SK-N-SH treated with all-trans-retinoic acid at 6 μM for 48 hours (cell line): ENCODE measurements around the gene KAT6B.

ENCODE experiments used
- ATAC-seq: fragments of 200-7000 bp; cut with Tn5 transposase; 3 replicates; pipeline ENCODE4 v1.9.1; 2020; ENCODE audit warnings: mild to moderate bottlenecking, moderate library complexity
- ARNTL ChIP-seq: fragments of 450-650 bp; formaldehyde crosslinking; IDR thresholded peaks from 2 replicates; pipeline ENCODE4 v1.5.0; 2020; ENCODE audit warnings: low read depth, mild to moderate bottlenecking, moderate library complexity, borderline replicate concordance
- BACH2 ChIP-seq: fragments of 250-450 bp; sonication (Bioruptor Pico); IDR thresholded peaks from 2 replicates; pipeline ENCODE4 v1.9.0; 2021; ENCODE audit warnings: mild to moderate bottlenecking, borderline replicate concordance
- CREB5 ChIP-seq: fragments of 250-450 bp; sonication (Bioruptor Pico); IDR thresholded peaks from 2 replicates; pipeline ENCODE4 v1.5.1; 2020; ENCODE audit warnings: low read depth, mild to moderate bottlenecking, moderate library complexity
- CSDC2 ChIP-seq: fragments of 250-450 bp; sonication (Bioruptor Pico); IDR thresholded peaks from 2 replicates; pipeline ENCODE4 v1.5.0; 2020; ENCODE audit warnings: mild to moderate bottlenecking, moderate library complexity
- ESRRG ChIP-seq: fragments of 250-450 bp; sonication (Bioruptor Pico); IDR thresholded peaks from 2 replicates; pipeline ENCODE4 v1.6.1; 2021; ENCODE audit warnings: mild to moderate bottlenecking
- GLIS3 ChIP-seq: fragments of 250-450 bp; sonication (Bioruptor Pico); IDR thresholded peaks from 2 replicates; pipeline ENCODE4 v1.5.0; 2020; ENCODE audit warnings: mild to moderate bottlenecking, moderate library complexity
- ISL1 ChIP-seq: fragments of 250-450 bp; sonication (Bioruptor Pico); IDR thresholded peaks from 2 replicates; pipeline ENCODE4 v2.1.2; 2022; ENCODE audit warnings: mild to moderate bottlenecking, moderate library complexity
- OSR1 ChIP-seq: fragments of 250-450 bp; sonication (Bioruptor Pico); IDR thresholded peaks from 2 replicates; pipeline ENCODE4 v1.8.0; 2022; ENCODE audit warnings: moderate library complexity, mild to moderate bottlenecking, inconsistent platforms
- PATZ1 ChIP-seq: fragments of 250-450 bp; sonication (Bioruptor Pico); IDR thresholded peaks from 2 replicates; pipeline ENCODE4 v1.8.0; 2020; ENCODE audit warnings: mild to moderate bottlenecking, moderate library complexity, borderline replicate concordance
- PPARA ChIP-seq: fragments of 250-450 bp; sonication (Bioruptor Pico); IDR thresholded peaks from 2 replicates; pipeline ENCODE4 v1.5.0; 2020; ENCODE audit warnings: mild to moderate bottlenecking, borderline replicate concordance
- RARB ChIP-seq: fragments of 250-450 bp; sonication (Bioruptor Pico); IDR thresholded peaks from 2 replicates; pipeline ENCODE4 v1.8.0; 2021; ENCODE audit warnings: mild to moderate bottlenecking, moderate library complexity
- SNAI2 ChIP-seq: fragments of 250-450 bp; sonication (Bioruptor Pico); IDR thresholded peaks from 2 replicates; pipeline ENCODE4 v1.5.0; 2020; ENCODE audit warnings: mild to moderate bottlenecking, moderate library complexity
- TSHZ2 ChIP-seq: fragments of 250-450 bp; sonication (Bioruptor Pico); IDR thresholded peaks from 2 replicates; pipeline ENCODE4 v1.5.0; 2020; ENCODE audit warnings: mild to moderate bottlenecking, moderate library complexity
- ZC3H10 ChIP-seq: fragments of 250-450 bp; sonication (Bioruptor Pico); IDR thresholded peaks from 2 replicates; pipeline ENCODE4 v1.5.1; 2021; ENCODE audit warnings: mild to moderate bottlenecking, moderate library complexity
- ZFP30 ChIP-seq: fragments of 450-650 bp; formaldehyde crosslinking; IDR thresholded peaks from 2 replicates; pipeline ENCODE4 v1.5.0; 2022; ENCODE audit warnings: mild to moderate bottlenecking, moderate library complexity
- ZNF565 ChIP-seq: fragments of 450-650 bp; formaldehyde crosslinking; conservative IDR thresholded peaks from 2 replicates; pipeline ENCODE4 v1.5.0; 2020; ENCODE audit warnings: low read depth, mild to moderate bottlenecking, moderate library complexity
- ZNF70 ChIP-seq: fragments of 450-650 bp; formaldehyde crosslinking; IDR thresholded peaks from 2 replicates; pipeline ENCODE4 v1.5.0; 2020; ENCODE audit warnings: mild to moderate bottlenecking, moderate library complexity
- ZNF8 ChIP-seq: fragments of 450-650 bp; formaldehyde crosslinking; IDR thresholded peaks from 2 replicates; pipeline ENCODE4 v1.5.0; 2020; ENCODE audit warnings: mild to moderate bottlenecking, moderate library complexity
- TF ChIP-seq, protein P1 (sequence below): fragments of 250-450 bp; sonication (Bioruptor Pico); IDR thresholded peaks from 2 replicates; pipeline ENCODE4 v1.5.1; 2021; ENCODE audit warnings: mild to moderate bottlenecking, moderate library complexity

KAT6B gene

GRCh38 chr10:74825371-74826141 lies 844 bp upstream of the KAT6B start:
- no peak for TF ChIP-seq GLIS3 (CRISPR knock-in tag)
- no peak for TF ChIP-seq SNAI2 (CRISPR knock-in tag)
- TF ChIP-seq ZFP30 (CRISPR knock-in tag) = no peak
- TF ChIP-seq ZNF70 (CRISPR knock-in tag) = no peak
- no peak for TF ChIP-seq ZNF565 (CRISPR knock-in tag)
- TF ChIP-seq PPARA (CRISPR knock-in tag) = no peak
- TF ChIP-seq BACH2 (CRISPR knock-in tag) = no peak
- TF ChIP-seq RARB (CRISPR knock-in tag) = no peak
- no peak for TF ChIP-seq ARNTL (CRISPR knock-in tag)
- no peak for TF ChIP-seq CREB5 (CRISPR knock-in tag)
- TF ChIP-seq TSHZ2 (CRISPR knock-in tag) = no peak
- no peak for TF ChIP-seq ZNF8
- TF ChIP-seq, protein P1, sequence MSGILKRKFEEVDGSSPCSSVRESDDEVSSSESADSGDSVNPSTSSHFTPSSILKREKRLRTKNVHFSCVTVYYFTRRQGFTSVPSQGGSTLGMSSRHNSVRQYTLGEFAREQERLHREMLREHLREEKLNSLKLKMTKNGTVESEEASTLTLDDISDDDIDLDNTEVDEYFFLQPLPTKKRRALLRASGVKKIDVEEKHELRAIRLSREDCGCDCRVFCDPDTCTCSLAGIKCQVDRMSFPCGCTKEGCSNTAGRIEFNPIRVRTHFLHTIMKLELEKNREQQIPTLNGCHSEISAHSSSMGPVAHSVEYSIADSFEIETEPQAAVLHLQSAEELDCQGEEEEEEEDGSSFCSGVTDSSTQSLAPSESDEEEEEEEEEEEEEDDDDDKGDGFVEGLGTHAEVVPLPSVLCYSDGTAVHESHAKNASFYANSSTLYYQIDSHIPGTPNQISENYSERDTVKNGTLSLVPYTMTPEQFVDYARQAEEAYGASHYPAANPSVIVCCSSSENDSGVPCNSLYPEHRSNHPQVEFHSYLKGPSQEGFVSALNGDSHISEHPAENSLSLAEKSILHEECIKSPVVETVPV = no peak
- no peak for TF ChIP-seq CSDC2
- TF ChIP-seq OSR1 (CRISPR knock-in tag) = no peak
- no peak for TF ChIP-seq ESRRG (CRISPR knock-in tag)
- TF ChIP-seq ISL1 (CRISPR knock-in tag) = no peak
- TF ChIP-seq ZC3H10 (CRISPR knock-in tag) = no peak
- TF ChIP-seq PATZ1 (CRISPR knock-in tag) = no peak
- peak; percentile 45 for ATAC-seq

- TF ChIP-seq ESRRG (CRISPR knock-in tag) = no peak
- no peak for TF ChIP-seq ZC3H10 (CRISPR knock-in tag)
- no peak for TF ChIP-seq SNAI2 (CRISPR knock-in tag)
- TF ChIP-seq TSHZ2 (CRISPR knock-in tag) = no peak
- TF ChIP-seq PPARA (CRISPR knock-in tag) = no peak
- no peak for TF ChIP-seq PATZ1 (CRISPR knock-in tag)
- ATAC-seq = no peak
These were observed 643 bp downstream of the KAT6B start for GRCh38 chr10:74827045-74827441.
